Hematopoietic multipotent progenitor cell treated with erythropoietin and hydrocortisone succinate and interleukin-3 and kit ligand, for 17 days (in vitro differentiated cells): ENCODE measurements around the gene CRTC3.

Source experiments
- DNase-seq: peaks from one replicate; pipeline ENCODE4 v3.0.0-alpha.2; 2015; ENCODE audit warnings: low spot score

CRTC3 gene

GRCh38 chr15:90595763-90596155, 66.0 kb downstream of the CRTC3 start:
- no peak for DNase-seq

GRCh38 chr15:90596943-90597342, 67.2 kb downstream of the CRTC3 start:
- no peak for DNase-seq

GRCh38 chr15:90597577-90597976, 67.9 kb downstream of the CRTC3 start:
- no peak for DNase-seq

GRCh38 chr15:90598031-90598577, 68.4 kb downstream of the CRTC3 start:
- DNase-seq = peak; percentile 86

GRCh38 chr15:90598679-90599078, 69.0 kb downstream of the CRTC3 start:
- no peak for DNase-seq

- DNase-seq = no peak
Observed at GRCh38 chr15:90599116-90599515, 69.4 kb downstream of the CRTC3 start.

GRCh38 chr15:90599644-90600043, 69.9 kb downstream of the CRTC3 start:
- no peak for DNase-seq

GRCh38 chr15:90600954-90601353, 71.2 kb downstream of the CRTC3 start:
- DNase-seq = no peak

GRCh38 chr15:90603893-90604292, 74.2 kb downstream of the CRTC3 start:
- DNase-seq = peak; percentile 43

- no peak for DNase-seq
Observed at GRCh38 chr15:90606641-90607040, 76.9 kb downstream of the CRTC3 start.

- no peak for DNase-seq
Observed at GRCh38 chr15:90607361-90607760, 77.6 kb downstream of the CRTC3 start.

GRCh38 chr15:90609242-90610180, 79.8 kb downstream of the CRTC3 start:
- no peak for DNase-seq

GRCh38 chr15:90610190-90610589, 80.5 kb downstream of the CRTC3 start:
- DNase-seq = no peak

GRCh38 chr15:90611157-90611556, 81.4 kb downstream of the CRTC3 start:
- DNase-seq = no peak

GRCh38 chr15:90617171-90617570, 87.4 kb downstream of the CRTC3 start:
- DNase-seq = no peak

- DNase-seq = no peak
Observed at GRCh38 chr15:90617668-90618097, 88.0 kb downstream of the CRTC3 start.

GRCh38 chr15:90618330-90619125, 88.8 kb downstream of the CRTC3 start:
- DNase-seq = no peak

- no peak for DNase-seq
Observed at GRCh38 chr15:90619468-90619867, 89.7 kb downstream of the CRTC3 start.

- no peak for DNase-seq
Observed at GRCh38 chr15:90619939-90620338, 90.2 kb downstream of the CRTC3 start.

GRCh38 chr15:90620379-90621067, 90.8 kb downstream of the CRTC3 start:
- no peak for DNase-seq

GRCh38 chr15:90623854-90624253, 94.1 kb downstream of the CRTC3 start:
- DNase-seq = no peak
